ENCODE data around the gene BCKDK. TPM values are rescaled to one million over a fixed set of nuclear protein-coding genes. Genes with fewer than 3 reads are reported as not detected.

Gene BCKDK
- total RNA-seq, 4 donors from 2014 or later: 26.6 to 45.2 (median 33.2) TPM

- no peak for TF ChIP-seq CTCF (IDR thresholded peaks at IDR 0.05; ENCODE audit: low read depth)
Measured at GRCh38 chr16:31084584-31085302, 23.4 kb upstream of the BCKDK start.

GRCh38 chr16:31085411-31085810, 22.8 kb upstream of the BCKDK start:
- no peak for TF ChIP-seq CTCF (IDR thresholded peaks at IDR 0.05; ENCODE audit: low read depth)

GRCh38 chr16:31085873-31086628, 22.1 kb upstream of the BCKDK start:
- TF ChIP-seq CTCF (IDR thresholded peaks at IDR 0.05; ENCODE audit: low read depth): no peak

- TF ChIP-seq CTCF (IDR thresholded peaks at IDR 0.05; ENCODE audit: low read depth): no peak
Measured at GRCh38 chr16:31086629-31086906, 21.6 kb upstream of the BCKDK start.

GRCh38 chr16:31087481-31087880, 20.7 kb upstream of the BCKDK start:
- TF ChIP-seq CTCF (IDR thresholded peaks at IDR 0.05; ENCODE audit: low read depth): no peak

GRCh38 chr16:31087971-31088370, 20.2 kb upstream of the BCKDK start:
- TF ChIP-seq CTCF (IDR thresholded peaks at IDR 0.05; ENCODE audit: low read depth): no peak

GRCh38 chr16:31088459-31089183, 19.6 kb upstream of the BCKDK start, which contains the start of gene PRSS53:
TSS of gene PRSS53 (minus strand) at chr16:31088943. CDS start at chr16:31088809, 134 bp downstream.
- TF ChIP-seq CTCF (IDR thresholded peaks at IDR 0.05; ENCODE audit: low read depth): no peak
